ENCODE measurements around the gene DNMBP. TPM values are rescaled to one million over a fixed set of nuclear protein-coding genes. Genes with fewer than 3 reads are reported as not detected.

DNMBP gene
- polyA plus RNA-seq (2013), result 4.4 TPM

GRCh38 chr10:100009793-100010676, at the start of gene DNMBP:
Gene DNMBP, minus strand, starts transcription at chr10:100009947. Its CDS starts 37,823 bp downstream, at chr10:99972124.
- CTCF ChIA-PET, result interaction anchor here (0.8 to 5.0 kb wide), 19 partner anchors 8 to 166 kb away, joined by 3 to 55 read pairs (median 3); no protein-coding TSS in a partner anchor
- POLR2A ChIA-PET, result interaction anchor here (1.1 kb wide), 1 partner anchor 15 kb away, joined by 3 read pairs; no protein-coding TSS in a partner anchor
- Histone ChIP-seq H3K4me1 (ENCODE audit: control extremely low read depth in 1 of 4, control insufficient read depth in 4 of 4, insufficient read depth in 4 of 4, low read length in 3 of 4) (peaks cover 5 to 41% (median 17%) of the 10 kb centered on the region in 4 experiments), H3K9me3 (ENCODE audit: control extremely low read depth in 1 of 5, control insufficient read depth in 4 of 5, insufficient read depth in 2 of 5, low read depth in 1 of 5, low read length in 4 of 5) (no peaks in the 10 kb centered on the region), H3K27me3 (replicated peaks in 2 of 5; ENCODE audit: control insufficient read depth in 4 of 5, insufficient read depth in 5 of 5, low read length in 4 of 5) (peaks cover 0 to 3% (median 0%) of the 10 kb centered on the region in 5 experiments), H3K4me3 (ENCODE audit: control insufficient read depth in 1 of 7, extremely low read depth in 1 of 7, insufficient read depth in 4 of 7, low read depth in 2 of 7, low read length in 6 of 7) (peak within 1 kb of the TSS; percentile 74 to 98 (median 85)), H3K36me3 (ENCODE audit: control insufficient read depth in 4 of 4, insufficient read depth in 4 of 4, low read length in 3 of 4) (no peaks in the 10 kb centered on the region), H3K27ac (ENCODE audit: insufficient read depth in 1 of 2, low read depth in 1 of 2, low read length in 2 of 2, poor library complexity in 1 of 2, severe bottlenecking in 2 of 2) (peak within 1 kb of the TSS in 1 of 2 experiments; percentile 55)
- WGBS (ENCODE audit: insufficient coverage), result 2% methylated on average over 70 of the region's 86 CpGs
- peak; percentile 84 to 94 (median 93) for DNase-seq

- 100% methylated on average over 1 of the region's 1 CpG for WGBS (ENCODE audit: insufficient coverage)
- no peaks in the 10 kb centered on the region for H3K36me3 ChIP-seq (ENCODE audit: control insufficient read depth in 4 of 4, insufficient read depth in 4 of 4, low read length in 3 of 4)
- no peak overlapping the region for H3K4me3 ChIP-seq (ENCODE audit: control insufficient read depth in 1 of 7, extremely low read depth in 1 of 7, insufficient read depth in 4 of 7, low read depth in 2 of 7, low read length in 6 of 7)
- POLR2A ChIA-PET, result no interaction called here
- H3K9me3 ChIP-seq (ENCODE audit: control extremely low read depth in 1 of 5, control insufficient read depth in 4 of 5, insufficient read depth in 2 of 5, low read depth in 1 of 5, low read length in 4 of 5), result peaks cover 0 to 3% (median 0%) of the 10 kb centered on the region in 5 experiments
- H3K27me3 ChIP-seq (replicated peaks in 2 of 5; ENCODE audit: control insufficient read depth in 4 of 5, insufficient read depth in 5 of 5, low read length in 4 of 5), result no peaks in the 10 kb centered on the region
- no peaks in the 10 kb centered on the region for H3K4me1 ChIP-seq (ENCODE audit: control extremely low read depth in 1 of 4, control insufficient read depth in 4 of 4, insufficient read depth in 4 of 4, low read length in 3 of 4)
- H3K27ac ChIP-seq (ENCODE audit: insufficient read depth in 1 of 2, low read depth in 1 of 2, low read length in 2 of 2, poor library complexity in 1 of 2, severe bottlenecking in 2 of 2), result no peak overlapping the region
- no peak for DNase-seq
- CTCF ChIA-PET, result interaction anchor here (1.0 kb wide), 2 partner anchors 13 to 213 kb away, joined by 3 to 5 read pairs; no protein-coding TSS in a partner anchor
Measured at GRCh38 chr10:100057948-100058347, 48.2 kb upstream of the DNMBP start.

GRCh38 chr10:100053686-100054460, 44.1 kb upstream of the DNMBP start:
- DNase-seq, result no peak
- ChIA-PET POLR2A (no interaction called here), CTCF (interaction anchor here (0.7 to 1.5 kb wide), 2 partner anchors 9 to 208 kb away, joined by 5 to 6 read pairs; no protein-coding TSS in a partner anchor)
- WGBS (ENCODE audit: insufficient coverage), result 83% methylated on average over 3 of the region's 6 CpGs
- Histone ChIP-seq H3K4me3 (ENCODE audit: control insufficient read depth in 1 of 7, extremely low read depth in 1 of 7, insufficient read depth in 4 of 7, low read depth in 2 of 7, low read length in 6 of 7) (no peak overlapping the region), H3K36me3 (ENCODE audit: control insufficient read depth in 4 of 4, insufficient read depth in 4 of 4, low read length in 3 of 4) (no peaks in the 10 kb centered on the region), H3K27me3 (replicated peaks in 2 of 5; ENCODE audit: control insufficient read depth in 4 of 5, insufficient read depth in 5 of 5, low read length in 4 of 5) (no peaks in the 10 kb centered on the region), H3K9me3 (ENCODE audit: control extremely low read depth in 1 of 5, control insufficient read depth in 4 of 5, insufficient read depth in 2 of 5, low read depth in 1 of 5, low read length in 4 of 5) (peaks cover 0 to 3% (median 0%) of the 10 kb centered on the region in 5 experiments), H3K27ac (ENCODE audit: insufficient read depth in 1 of 2, low read depth in 1 of 2, low read length in 2 of 2, poor library complexity in 1 of 2, severe bottlenecking in 2 of 2) (no peak overlapping the region), H3K4me1 (ENCODE audit: control extremely low read depth in 1 of 4, control insufficient read depth in 4 of 4, insufficient read depth in 4 of 4, low read length in 3 of 4) (no peaks in the 10 kb centered on the region)

- peak; percentile 74 to 88 (median 83) for DNase-seq
- peaks cover 0 to 8% (median 3%) of the 10 kb centered on the region in 4 experiments for H3K4me1 ChIP-seq (ENCODE audit: control extremely low read depth in 1 of 4, control insufficient read depth in 4 of 4, insufficient read depth in 4 of 4, low read length in 3 of 4)
- no peaks in the 10 kb centered on the region for H3K36me3 ChIP-seq (ENCODE audit: control insufficient read depth in 4 of 4, insufficient read depth in 4 of 4, low read length in 3 of 4)
- ChIA-PET POLR2A (no interaction called here), CTCF (interaction anchor here (0.5 to 5.9 kb wide), 25 partner anchors 8 to 547 kb away, joined by 3 to 83 read pairs (median 4); no protein-coding TSS in a partner anchor)
- no peak overlapping the region for H3K27ac ChIP-seq (ENCODE audit: insufficient read depth in 1 of 2, low read depth in 1 of 2, low read length in 2 of 2, poor library complexity in 1 of 2, severe bottlenecking in 2 of 2)
- H3K4me3 ChIP-seq (ENCODE audit: control insufficient read depth in 1 of 7, extremely low read depth in 1 of 7, insufficient read depth in 4 of 7, low read depth in 2 of 7, low read length in 6 of 7), result no peak overlapping the region
- no peaks in the 10 kb centered on the region for H3K9me3 ChIP-seq (ENCODE audit: control extremely low read depth in 1 of 5, control insufficient read depth in 4 of 5, insufficient read depth in 2 of 5, low read depth in 1 of 5, low read length in 4 of 5)
- 32% methylated on average over 7 of the region's 7 CpGs for WGBS (ENCODE audit: insufficient coverage)
- no peaks in the 10 kb centered on the region for H3K27me3 ChIP-seq (replicated peaks in 2 of 5; ENCODE audit: control insufficient read depth in 4 of 5, insufficient read depth in 5 of 5, low read length in 4 of 5)
Measured at GRCh38 chr10:100046021-100046486, 36.3 kb upstream of the DNMBP start.

GRCh38 chr10:100045592-100045991, 35.8 kb upstream of the DNMBP start:
- no peaks in the 10 kb centered on the region for H3K9me3 ChIP-seq (ENCODE audit: control extremely low read depth in 1 of 5, control insufficient read depth in 4 of 5, insufficient read depth in 2 of 5, low read depth in 1 of 5, low read length in 4 of 5)
- peaks cover 0 to 8% (median 3%) of the 10 kb centered on the region in 4 experiments for H3K4me1 ChIP-seq (ENCODE audit: control extremely low read depth in 1 of 4, control insufficient read depth in 4 of 4, insufficient read depth in 4 of 4, low read length in 3 of 4)
- ChIA-PET CTCF (interaction anchor here (0.5 to 5.9 kb wide), 24 partner anchors 8 to 547 kb away, joined by 3 to 83 read pairs (median 4); no protein-coding TSS in a partner anchor), POLR2A (no interaction called here)
- no peak for DNase-seq
- H3K27ac ChIP-seq (ENCODE audit: insufficient read depth in 1 of 2, low read depth in 1 of 2, low read length in 2 of 2, poor library complexity in 1 of 2, severe bottlenecking in 2 of 2), result no peak overlapping the region
- WGBS (ENCODE audit: insufficient coverage), result 75% methylated on average over 1 of the region's 2 CpGs
- H3K27me3 ChIP-seq (replicated peaks in 2 of 5; ENCODE audit: control insufficient read depth in 4 of 5, insufficient read depth in 5 of 5, low read length in 4 of 5), result no peaks in the 10 kb centered on the region
- no peaks in the 10 kb centered on the region for H3K36me3 ChIP-seq (ENCODE audit: control insufficient read depth in 4 of 4, insufficient read depth in 4 of 4, low read length in 3 of 4)
- H3K4me3 ChIP-seq (ENCODE audit: control insufficient read depth in 1 of 7, extremely low read depth in 1 of 7, insufficient read depth in 4 of 7, low read depth in 2 of 7, low read length in 6 of 7), result no peak overlapping the region

GRCh38 chr10:100043796-100044195, 34.0 kb upstream of the DNMBP start:
- Histone ChIP-seq H3K36me3 (ENCODE audit: control insufficient read depth in 4 of 4, insufficient read depth in 4 of 4, low read length in 3 of 4) (no peaks in the 10 kb centered on the region), H3K4me3 (ENCODE audit: control insufficient read depth in 1 of 7, extremely low read depth in 1 of 7, insufficient read depth in 4 of 7, low read depth in 2 of 7, low read length in 6 of 7) (no peak overlapping the region), H3K4me1 (ENCODE audit: control extremely low read depth in 1 of 4, control insufficient read depth in 4 of 4, insufficient read depth in 4 of 4, low read length in 3 of 4) (peaks cover 0 to 8% (median 3%) of the 10 kb centered on the region in 4 experiments), H3K9me3 (ENCODE audit: control extremely low read depth in 1 of 5, control insufficient read depth in 4 of 5, insufficient read depth in 2 of 5, low read depth in 1 of 5, low read length in 4 of 5) (no peaks in the 10 kb centered on the region), H3K27ac (ENCODE audit: insufficient read depth in 1 of 2, low read depth in 1 of 2, low read length in 2 of 2, poor library complexity in 1 of 2, severe bottlenecking in 2 of 2) (no peak overlapping the region), H3K27me3 (replicated peaks in 2 of 5; ENCODE audit: control insufficient read depth in 4 of 5, insufficient read depth in 5 of 5, low read length in 4 of 5) (no peaks in the 10 kb centered on the region)
- ChIA-PET CTCF (interaction anchor here (0.6 to 5.9 kb wide), 4 partner anchors 35 to 198 kb away, joined by 3 to 83 read pairs (median 3); partner anchors contain the start of gene DNMBP), POLR2A (no interaction called here)
- DNase-seq, result no peak
- 38% methylated on average over 2 of the region's 3 CpGs for WGBS (ENCODE audit: insufficient coverage)

Data from common myeloid progenitor, CD34-positive (primary cell).